Erythroblast (primary cell): Measurements from ENCODE around the gene CAMKK1.

Source experiments
- GATA1 ChIP-seq: IDR thresholded peaks from 2 replicates; pipeline ENCODE4 v1.6.1; 2011; ENCODE audit warnings: low read depth, mild to moderate bottlenecking, control low read depth, low read length, moderate library complexity
- POLR2A ChIP-seq: IDR thresholded peaks from 2 replicates; pipeline ENCODE4 v1.6.1; 2011; ENCODE audit warnings: mild to moderate bottlenecking, low read length

DNA sequence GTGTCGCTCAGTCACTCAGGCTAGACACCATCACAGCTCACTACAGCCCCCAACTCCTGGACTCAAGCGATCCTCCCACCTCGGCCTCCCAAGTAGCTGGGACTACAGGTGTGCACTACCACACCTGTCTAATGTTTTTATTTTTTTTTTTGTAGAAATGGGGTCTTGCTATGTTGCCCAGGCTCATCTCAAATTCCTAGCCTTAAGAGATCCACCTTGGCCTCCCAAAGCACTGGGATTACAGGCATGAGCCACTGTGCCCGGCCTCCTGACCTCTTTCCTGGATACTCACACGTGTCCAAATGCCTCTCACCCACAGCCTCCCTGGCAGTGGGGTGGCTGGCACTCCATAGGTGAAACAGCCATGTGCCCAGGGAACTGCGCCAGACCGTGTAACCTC lies 17.5 kb downstream of the CAMKK1 start:
- TF ChIP-seq POLR2A = no peak
- TF ChIP-seq GATA1 = no peak
